Esophagus squamous epithelium (tissue), 5 donors: ENCODE results near the gene PNPLA4. TPM values are rescaled to one million over a fixed set of nuclear protein-coding genes. Genes with fewer than 3 reads are reported as not detected.

Experiments used
- DNase-seq: peaks from one replicate; lab custom pipeline; 2025; lab: John Stamatoyannopoulos, UW
- H3K27ac ChIP-seq, 4 donors: fragments of 200-600 bp; sonication (generic); one replicate each; pipeline ENCODE4 v1.5.1; 2016 to 2019; ENCODE audit warnings: mild to moderate bottlenecking in 1 of 4
- H3K27me3 ChIP-seq, 4 donors: fragments of 200-600 bp; sonication (generic); 1 replicate in 3 of 4; 2 replicates in 1 of 4; pipeline versions ENCODE4 v1.5.1 to v1.6.0; 2017 to 2021; ENCODE audit warnings: antibody characterized with exemption in 1 of 4
- H3K36me3 ChIP-seq, 3 donors: fragments of 200-600 bp; sonication (generic); one replicate each; pipeline ENCODE4 v1.5.1; 2016 to 2019
- H3K4me1 ChIP-seq, 3 donors: fragments of 200-600 bp; sonication (generic); one replicate each; pipeline ENCODE4 v1.5.1; 2017 to 2019
- H3K4me3 ChIP-seq, 4 donors: fragments of 200-600 bp; sonication (generic); 1 replicate in 3 of 4; 2 replicates in 1 of 4; pipeline ENCODE4 v1.5.1; 2016 to 2019; ENCODE audit warnings: mild to moderate bottlenecking in 2 of 4, moderate library complexity in 1 of 4
- H3K9me3 ChIP-seq, 3 donors: fragments of 200-600 bp; sonication (generic); one replicate each; pipeline ENCODE4 v1.5.1; 2016 to 2019
- CTCF ChIP-seq, 6 experiments: fragments of 450-650 bp in 4 of 6; fragments of 200-600 bp in 2 of 6; sonication (generic) in 2 of 6; IDR thresholded peaks; one replicate each; pipeline ENCODE4 v1.5.1; 2016 to 2019; ENCODE audit warnings: antibody characterized with exemption in 6 of 6, mild to moderate bottlenecking in 4 of 6, moderate library complexity in 4 of 6
- POLR2A ChIP-seq, 4 donors: fragments of 450-650 bp; IDR thresholded peaks; one replicate each; pipeline ENCODE4 v1.6.1; 2017; ENCODE audit warnings: antibody characterized with exemption in 4 of 4, mild to moderate bottlenecking in 4 of 4, moderate library complexity in 3 of 4
- WGBS, 2 donors: methylation state at CpG; one replicate each; pipeline ENCODE4 v1.1.5; 2018; 5-methylcytosine and 5-hydroxymethylcytosine counted together
- intact Hi-C: fragments of 100-400 bp; cut with DNase I; formaldehyde crosslinking; loops from one replicate; pipeline ENCODE4 v1.15.0; 2022
- total RNA-seq, 4 donors: library from RNA; depleted of rRNA; stranded (reverse); fragments of >200 nt; gene quantifications; one replicate each; pipeline ENCODE4 v1.1.0, GENCODE V29; 2016
- donor health status: DM: yes; HTN: yes; CAD: no.

Gene PNPLA4
- total RNA-seq, 4 donors from 2014 or later = 8.6 to 33.8 (median 12.7) TPM

DNA sequence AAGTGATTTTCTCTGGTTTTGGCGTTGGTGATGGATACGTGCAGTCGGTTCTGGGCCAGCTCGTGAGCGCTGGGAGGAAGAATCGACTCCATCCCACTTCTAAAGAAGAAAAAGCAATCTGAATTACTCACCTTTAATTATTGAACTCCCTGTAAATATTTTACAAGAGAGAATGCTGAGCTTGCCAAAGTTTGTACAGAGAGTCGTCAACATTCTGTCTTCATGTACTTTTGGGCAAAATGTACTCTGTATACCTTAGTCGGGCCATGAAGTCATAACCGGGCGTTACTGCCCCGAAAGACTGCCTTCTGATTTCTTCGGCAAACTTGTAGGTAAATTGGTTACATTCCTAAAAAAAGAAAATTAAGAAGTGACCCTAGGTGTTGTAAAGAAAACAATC lies 5.5 kb downstream of the PNPLA4 start:
- intact Hi-C loops = no loop called here
- H3K27ac ChIP-seq = no peak overlapping the region
- TF ChIP-seq CTCF (IDR thresholded peaks at IDR 0.05) = no peak
- no peak for TF ChIP-seq POLR2A (IDR thresholded peaks at IDR 0.05)
- H3K4me1 ChIP-seq = peaks cover 0 to 11% (median 2%) of the 10 kb centered on the region in 3 donors
- WGBS, 2 donors = 89 to 94% methylated on average over 12 of the region's 12 CpGs
- no peaks in the 10 kb centered on the region for H3K9me3 ChIP-seq
- no peak overlapping the region for H3K4me3 ChIP-seq
- H3K27me3 ChIP-seq = no peaks in the 10 kb centered on the region
- DNase-seq = no peak
- peaks cover 0 to 60% (median 5%) of the 10 kb centered on the region in 3 donors for H3K36me3 ChIP-seq

DNA sequence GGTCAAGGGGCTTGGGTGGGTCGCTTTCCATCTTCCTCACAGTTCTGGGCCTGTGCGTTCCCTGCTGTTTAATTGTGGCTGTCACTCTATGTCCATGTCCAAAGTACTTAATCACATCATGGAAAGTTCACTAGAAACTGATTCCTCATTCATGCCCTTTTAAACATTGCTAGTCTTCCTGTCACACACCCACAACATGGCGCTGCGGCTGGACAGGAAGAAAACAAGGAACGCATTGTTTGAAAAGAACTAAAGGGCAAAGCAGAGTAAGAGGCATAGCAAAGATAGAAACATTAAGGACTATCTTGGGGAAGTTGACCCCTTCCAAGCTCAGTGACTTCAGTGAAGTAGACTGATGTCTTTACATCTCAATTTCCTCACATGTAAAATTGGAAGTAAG lies 18.4 kb downstream of the PNPLA4 start:
- no peaks in the 10 kb centered on the region for H3K27me3 ChIP-seq
- TF ChIP-seq CTCF (IDR thresholded peaks at IDR 0.05) = no peak
- TF ChIP-seq POLR2A (IDR thresholded peaks at IDR 0.05) = no peak
- peaks cover 0 to 22% (median 3%) of the 10 kb centered on the region in 3 donors for H3K36me3 ChIP-seq
- H3K9me3 ChIP-seq = no peaks in the 10 kb centered on the region
- H3K4me3 ChIP-seq = no peak overlapping the region
- H3K27ac ChIP-seq = no peak overlapping the region
- 90 to 95% methylated on average over 5 of the region's 5 CpGs for WGBS, 2 donors
- no peak for DNase-seq
- intact Hi-C loops = no loop called here
- H3K4me1 ChIP-seq = no peaks in the 10 kb centered on the region

GRCh38 chrX:7904562-7904961 lies 22.7 kb downstream of the PNPLA4 start:
- no peak for TF ChIP-seq CTCF (IDR thresholded peaks at IDR 0.05)
- H3K36me3 ChIP-seq = peaks cover 0 to 36% (median 0%) of the 10 kb centered on the region in 3 donors
- no peaks in the 10 kb centered on the region for H3K9me3 ChIP-seq
- no peaks in the 10 kb centered on the region for H3K4me1 ChIP-seq
- WGBS, 2 donors = 89 to 90% methylated on average over 3 of the region's 3 CpGs
- no peak for DNase-seq
- H3K4me3 ChIP-seq = no peak overlapping the region
- H3K27ac ChIP-seq = no peak overlapping the region
- H3K27me3 ChIP-seq = no peaks in the 10 kb centered on the region
- intact Hi-C loops = no loop called here

GRCh38 chrX:7891928-7892327 lies 35.3 kb downstream of the PNPLA4 start:
- Histone ChIP-seq H3K27me3 (no peaks in the 10 kb centered on the region), H3K36me3 (peaks cover 0 to 8% (median 0%) of the 10 kb centered on the region in 3 donors), H3K9me3 (no peaks in the 10 kb centered on the region), H3K4me1 (no peaks in the 10 kb centered on the region), H3K4me3 (no peak overlapping the region), H3K27ac (no peak overlapping the region)
- DNase-seq = no peak
- WGBS, 2 donors = 69 to 75% methylated on average over 9 of the region's 9 CpGs
- TF ChIP-seq POLR2A (IDR thresholded peaks at IDR 0.05) (no peak), CTCF (IDR thresholded peaks at IDR 0.05) (no peak)
- intact Hi-C loops = no loop called here

DNA sequence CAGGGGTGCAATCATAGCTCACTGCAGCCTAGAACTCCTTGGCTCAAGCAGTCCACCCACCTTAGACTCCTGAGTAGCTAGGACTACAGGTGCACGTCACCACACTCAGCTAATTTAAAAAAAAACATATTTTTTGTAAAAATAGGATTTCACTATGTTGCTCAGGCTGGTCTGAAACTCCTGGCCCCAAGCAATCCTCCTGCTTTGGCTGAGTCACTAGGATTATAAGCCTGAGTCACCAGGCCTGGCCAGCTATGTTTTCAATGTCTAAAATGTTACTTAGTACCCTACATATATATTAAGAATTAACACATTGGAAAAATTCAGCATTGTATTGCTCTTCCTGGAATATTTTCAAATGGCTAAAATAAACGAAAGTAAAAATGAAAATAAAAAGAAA lies 37.5 kb downstream of the PNPLA4 start:
- Histone ChIP-seq H3K36me3 (no peaks in the 10 kb centered on the region), H3K4me1 (no peaks in the 10 kb centered on the region), H3K4me3 (no peak overlapping the region), H3K9me3 (no peaks in the 10 kb centered on the region), H3K27me3 (no peaks in the 10 kb centered on the region), H3K27ac (no peak overlapping the region)
- TF ChIP-seq POLR2A (IDR thresholded peaks at IDR 0.05) (no peak), CTCF (IDR thresholded peaks at IDR 0.05) (no peak)
- no peak for DNase-seq
- intact Hi-C loops = no loop called here
- 24 to 58% methylated on average over 2 of the region's 2 CpGs for WGBS, 2 donors
